Endothelial cell (in vitro differentiated cells): ENCODE measurements around the gene ELOVL1. TPM values are rescaled to one million over a fixed set of nuclear protein-coding genes. Genes with fewer than 3 reads are reported as not detected.

Source experiments
- DNase-seq: peaks from one replicate; pipeline ENCODE4 v3.0.0; 2021; ENCODE audit warnings: low spot score
- H3K27ac Mint-ChIP-seq: one replicate; pipeline ENCODE4 v1.8.0; 2021; ENCODE audit warnings: mixed read lengths, inconsistent platforms; ENCODE audit not compliant: unreplicated experiment
- H3K27me3 Mint-ChIP-seq: one replicate; pipeline ENCODE4 v1.8.0; 2021; ENCODE audit warnings: mild to moderate bottlenecking, moderate library complexity, mixed read lengths, inconsistent platforms; ENCODE audit not compliant: unreplicated experiment
- H3K36me3 Mint-ChIP-seq: one replicate; pipeline ENCODE4 v1.8.0; 2021; ENCODE audit warnings: mild to moderate bottlenecking, low read depth, mixed read lengths, inconsistent platforms; ENCODE audit not compliant: unreplicated experiment
- H3K4me1 Mint-ChIP-seq: one replicate; pipeline ENCODE4 v1.8.0; 2021; ENCODE audit warnings: mild to moderate bottlenecking, mixed read lengths, inconsistent platforms; ENCODE audit not compliant: unreplicated experiment
- H3K4me3 Mint-ChIP-seq: one replicate; pipeline ENCODE4 v1.8.0; 2021; ENCODE audit warnings: mild to moderate bottlenecking, mixed read lengths, inconsistent platforms; ENCODE audit not compliant: unreplicated experiment
- H3K9me3 Mint-ChIP-seq: one replicate; pipeline ENCODE4 v1.8.0; 2021; ENCODE audit warnings: mixed read lengths, inconsistent platforms; ENCODE audit not compliant: unreplicated experiment
- total RNA-seq: library from RNA; stranded (reverse); fragmentation: NEBNext Ultra II Directional; extraction: Animal tissue kit (Norgen Biotek cat#: 25700); gene quantifications from one replicate; pipeline ENCODE4 v1.2.1, GENCODE V29; 2021; ENCODE audit not compliant: unreplicated experiment
- TF ChIP-seq, protein P1 (sequence below): fragments of 200-600 bp; sonication (generic); IDR thresholded peaks from one replicate; pipeline ENCODE4 v1.5.0; 2021; ENCODE audit warnings: antibody characterized with exemption; ENCODE audit not compliant: unreplicated experiment

Gene ELOVL1
- total RNA-seq, 1 donor from 2014 or later = 88.7 TPM

DNA sequence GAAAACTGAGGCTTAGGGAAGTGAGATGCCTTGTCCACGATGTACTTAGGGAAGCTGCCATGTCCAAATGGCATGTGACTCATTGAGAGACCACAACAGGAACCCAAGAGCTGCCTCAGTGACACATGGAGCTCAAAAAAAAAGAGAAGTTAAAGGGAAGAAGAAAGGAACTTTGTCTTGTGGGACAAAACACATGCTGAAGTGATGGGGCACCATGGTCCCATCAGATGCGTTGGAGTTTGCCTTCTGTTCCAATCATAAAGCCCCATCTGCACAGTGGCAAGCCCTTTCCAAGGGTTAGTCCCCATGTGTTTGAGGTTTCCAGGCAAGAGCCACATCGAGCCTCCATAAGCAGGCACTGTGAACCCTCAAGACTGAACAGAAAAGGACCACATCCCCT lies 13.8 kb upstream of the ELOVL1 start:
- no peak overlapping the region for H3K27ac Mint-ChIP-seq
- no peaks in the 10 kb centered on the region for H3K9me3 Mint-ChIP-seq
- H3K4me3 Mint-ChIP-seq = peak overlapping the region; percentile 29
- TF ChIP-seq, protein P1, sequence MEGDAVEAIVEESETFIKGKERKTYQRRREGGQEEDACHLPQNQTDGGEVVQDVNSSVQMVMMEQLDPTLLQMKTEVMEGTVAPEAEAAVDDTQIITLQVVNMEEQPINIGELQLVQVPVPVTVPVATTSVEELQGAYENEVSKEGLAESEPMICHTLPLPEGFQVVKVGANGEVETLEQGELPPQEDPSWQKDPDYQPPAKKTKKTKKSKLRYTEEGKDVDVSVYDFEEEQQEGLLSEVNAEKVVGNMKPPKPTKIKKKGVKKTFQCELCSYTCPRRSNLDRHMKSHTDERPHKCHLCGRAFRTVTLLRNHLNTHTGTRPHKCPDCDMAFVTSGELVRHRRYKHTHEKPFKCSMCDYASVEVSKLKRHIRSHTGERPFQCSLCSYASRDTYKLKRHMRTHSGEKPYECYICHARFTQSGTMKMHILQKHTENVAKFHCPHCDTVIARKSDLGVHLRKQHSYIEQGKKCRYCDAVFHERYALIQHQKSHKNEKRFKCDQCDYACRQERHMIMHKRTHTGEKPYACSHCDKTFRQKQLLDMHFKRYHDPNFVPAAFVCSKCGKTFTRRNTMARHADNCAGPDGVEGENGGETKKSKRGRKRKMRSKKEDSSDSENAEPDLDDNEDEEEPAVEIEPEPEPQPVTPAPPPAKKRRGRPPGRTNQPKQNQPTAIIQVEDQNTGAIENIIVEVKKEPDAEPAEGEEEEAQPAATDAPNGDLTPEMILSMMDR = no peak
- H3K4me1 Mint-ChIP-seq = no peaks in the 10 kb centered on the region
- DNase-seq = no peak
- H3K36me3 Mint-ChIP-seq = peaks cover 25% of the 10 kb centered on the region
- H3K27me3 Mint-ChIP-seq = peaks cover 2% of the 10 kb centered on the region

DNA sequence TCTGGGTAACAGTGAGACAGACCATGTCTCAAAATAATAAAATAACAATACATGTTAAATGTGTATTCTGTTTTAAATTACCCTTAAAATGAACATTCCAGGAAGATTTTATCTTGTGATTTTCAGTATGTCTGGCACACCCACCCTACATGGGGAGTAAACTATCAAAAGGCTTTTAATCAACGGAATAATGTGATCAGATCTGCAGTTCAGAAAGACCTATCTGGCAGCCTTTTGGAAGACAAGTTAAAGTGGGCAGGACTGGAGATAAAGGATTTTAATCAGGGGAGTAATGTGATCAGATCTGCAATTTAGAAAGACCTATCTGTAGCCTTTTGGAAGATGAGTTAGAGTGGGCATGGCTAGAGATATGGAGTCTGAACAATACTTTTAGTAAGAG lies 11.7 kb upstream of the ELOVL1 start:
- Mint-ChIP-seq H3K27ac (no peak overlapping the region), H3K4me1 (peaks cover 4% of the 10 kb centered on the region), H3K4me3 (no peak overlapping the region)

GRCh38 chr1:43377831-43378230 lies 10.0 kb upstream of the ELOVL1 start:
- no peak overlapping the region for H3K27ac Mint-ChIP-seq
- H3K4me1 Mint-ChIP-seq = peaks cover 4% of the 10 kb centered on the region
- no peak for DNase-seq
- no peaks in the 10 kb centered on the region for H3K9me3 Mint-ChIP-seq
- no peak overlapping the region for H3K4me3 Mint-ChIP-seq
- TF ChIP-seq, protein P1 = no peak
- peaks cover 2% of the 10 kb centered on the region for H3K27me3 Mint-ChIP-seq
- peaks cover 8% of the 10 kb centered on the region for H3K36me3 Mint-ChIP-seq

More for the DNA sequence above, 11.7 kb upstream of the ELOVL1 start:
- no peaks in the 10 kb centered on the region for H3K9me3 Mint-ChIP-seq
- H3K36me3 Mint-ChIP-seq = peaks cover 15% of the 10 kb centered on the region
- no peak for DNase-seq
- TF ChIP-seq, protein P1 = no peak
- H3K27me3 Mint-ChIP-seq = peaks cover 2% of the 10 kb centered on the region

- Mint-ChIP-seq H3K4me3 (no peak overlapping the region), H3K4me1 (peaks cover 4% of the 10 kb centered on the region), H3K9me3 (no peaks in the 10 kb centered on the region), H3K27me3 (peaks cover 2% of the 10 kb centered on the region), H3K36me3 (peaks cover 1% of the 10 kb centered on the region), H3K27ac (no peak overlapping the region)
- TF ChIP-seq, protein P1 = no peak
- no peak for DNase-seq
Measured at GRCh38 chr1:43376723-43377235, 9.0 kb upstream of the ELOVL1 start.

- Mint-ChIP-seq H3K4me3 (no peak overlapping the region), H3K4me1 (peaks cover 17% of the 10 kb centered on the region), H3K36me3 (peaks cover 6% of the 10 kb centered on the region), H3K27me3 (peaks cover 7% of the 10 kb centered on the region), H3K27ac (no peak overlapping the region), H3K9me3 (no peaks in the 10 kb centered on the region)
- DNase-seq = no peak
- TF ChIP-seq, protein P1 = no peak
Measured at GRCh38 chr1:43373066-43373940, 5.5 kb upstream of the ELOVL1 start.
